Caco-2 (cell line): ENCODE data around the gene ZFHX3. TPM values are rescaled to one million over a fixed set of nuclear protein-coding genes. Genes with fewer than 3 reads are reported as not detected.

ENCODE experiments used
- BruUV-seq: library from RNA; stranded (reverse); fragments of 400-500 nt; replicated peaks from 2 replicates; lab custom pipeline; 2021; lab: Mats Ljungman, UMichigan
- CTCF ChIA-PET: fragments of 300-600 bp; sonication (Branson Sonifier 250); formaldehyde crosslinking; loops from one replicate; lab custom pipeline; 2022; ENCODE audit warnings: antibody characterized with exemption; lab: Charles Lee
- POLR2A ChIA-PET: fragments of 300-600 bp; sonication (Branson Sonifier 250); formaldehyde crosslinking; loops from one replicate; lab custom pipeline; 2022; ENCODE audit warnings: antibody characterized with exemption; lab: Charles Lee
- DNase-seq, 2 experiments: peaks; one replicate each; pipeline versions ENCODE4 v3.0.0 to v3.0.0-alpha.2; 2020 to 2022
- H3K27me3 ChIP-seq: replicated peaks from 2 replicates; pipeline ENCODE4 v1.6.0; 2011; ENCODE audit warnings: low read length; ENCODE audit not compliant: control insufficient read depth, insufficient read depth
- H3K36me3 ChIP-seq: 2 replicates; pipeline ENCODE4 v1.5.1; 2011; ENCODE audit warnings: low read length; ENCODE audit not compliant: control insufficient read depth, insufficient read depth
- H3K4me1 ChIP-seq: fragments of 250-450 bp; sonication (Bioruptor Pico); 2 replicates; pipeline ENCODE4 v1.5.1; 2020; ENCODE audit warnings: mild to moderate bottlenecking
- H3K4me3 ChIP-seq: 2 replicates; pipeline ENCODE4 v1.5.1; 2011; ENCODE audit warnings: low read depth, mild to moderate bottlenecking, control low read depth, low read length
- H3K9me3 ChIP-seq: fragments of 250-450 bp; sonication (Bioruptor Pico); 2 replicates; pipeline ENCODE4 v1.5.1; 2020; ENCODE audit warnings: mild to moderate bottlenecking, moderate library complexity
- H3K27ac Mint-ChIP-seq: one replicate; pipeline ENCODE4 v1.8.0; 2022; ENCODE audit warnings: mixed read lengths; ENCODE audit not compliant: unreplicated experiment
- H3K27me3 Mint-ChIP-seq: one replicate; pipeline ENCODE4 v1.8.0; 2022; ENCODE audit warnings: mixed read lengths; ENCODE audit not compliant: insufficient read depth, unreplicated experiment
- H3K36me3 Mint-ChIP-seq: one replicate; pipeline ENCODE4 v1.8.0; 2022; ENCODE audit warnings: mild to moderate bottlenecking, mixed read lengths; ENCODE audit not compliant: insufficient read depth, unreplicated experiment
- H3K4me1 Mint-ChIP-seq: one replicate; pipeline ENCODE4 v1.8.0; 2022; ENCODE audit warnings: low read depth, mixed read lengths; ENCODE audit not compliant: unreplicated experiment
- H3K4me3 Mint-ChIP-seq: one replicate; pipeline ENCODE4 v1.8.0; 2022; ENCODE audit warnings: mild to moderate bottlenecking, moderate library complexity, mixed read lengths; ENCODE audit not compliant: unreplicated experiment
- H3K9me3 Mint-ChIP-seq: one replicate; pipeline ENCODE4 v1.8.0; 2022; ENCODE audit warnings: mixed read lengths; ENCODE audit not compliant: unreplicated experiment
- CTCF ChIP-seq, 2 experiments: fragments of 200-600 bp in 1 of 2; IDR thresholded peaks; 1 replicate in 1 of 2; 2 replicates in 1 of 2; pipeline versions ENCODE4 v1.5.1 to v1.8.0; 2011 to 2022; ENCODE audit warnings: antibody characterized with exemption in 1 of 2, control low read depth in 1 of 2, inconsistent platforms in 1 of 2, low read depth in 1 of 2, low read length in 1 of 2, mild to moderate bottlenecking in 1 of 2, moderate library complexity in 1 of 2; ENCODE audit not compliant: insufficient read depth in 1 of 2, severe bottlenecking in 1 of 2, unreplicated experiment in 1 of 2
- intact Hi-C: fragments of 100-400 bp; cut with micrococcal nuclease; formaldehyde crosslinking; loops from one replicate; pipeline ENCODE4 v1.10.0; 2022; ENCODE audit not compliant: unreplicated experiment
- total RNA-seq: library from RNA; stranded (reverse); gene quantifications from 2 replicates; pipeline ENCODE4 v1.2.3, GENCODE V29; 2022

Gene ZFHX3
- total RNA-seq, 1 experiment from 2014 or later = 39.9 TPM

- TF ChIP-seq CTCF (IDR thresholded peaks at IDR 0.05; ENCODE audit: insufficient read depth in 1 of 2, low read depth in 1 of 2, low read length in 1 of 2, severe bottlenecking in 1 of 2, unreplicated experiment in 1 of 2) = no peak
- Mint-ChIP-seq H3K27ac (peak overlapping the region; percentile 17), H3K27me3 (no peaks in the 10 kb centered on the region), H3K4me3 (no peak overlapping the region), H3K4me1 (no peaks in the 10 kb centered on the region), H3K9me3 (no peaks in the 10 kb centered on the region), H3K36me3 (peaks cover 76% of the 10 kb centered on the region)
- DNase-seq = no peak
- intact Hi-C loops = no loop called here
- CTCF ChIA-PET = interaction anchor here (1.4 kb wide), 1 partner anchor 58 kb away, joined by 3 read pairs; no protein-coding TSS in a partner anchor
- Histone ChIP-seq H3K36me3 (peaks cover 4% of the 10 kb centered on the region), H3K4me3 (no peak overlapping the region), H3K27me3 (no peaks in the 10 kb centered on the region), H3K9me3 (no peaks in the 10 kb centered on the region), H3K4me1 (no peaks in the 10 kb centered on the region)
- BruUV-seq = no TSS peak
- POLR2A ChIA-PET = no interaction called here
These were observed 158.0 kb downstream of the ZFHX3 start for GRCh38 chr16:72889616-72890582.

DNA sequence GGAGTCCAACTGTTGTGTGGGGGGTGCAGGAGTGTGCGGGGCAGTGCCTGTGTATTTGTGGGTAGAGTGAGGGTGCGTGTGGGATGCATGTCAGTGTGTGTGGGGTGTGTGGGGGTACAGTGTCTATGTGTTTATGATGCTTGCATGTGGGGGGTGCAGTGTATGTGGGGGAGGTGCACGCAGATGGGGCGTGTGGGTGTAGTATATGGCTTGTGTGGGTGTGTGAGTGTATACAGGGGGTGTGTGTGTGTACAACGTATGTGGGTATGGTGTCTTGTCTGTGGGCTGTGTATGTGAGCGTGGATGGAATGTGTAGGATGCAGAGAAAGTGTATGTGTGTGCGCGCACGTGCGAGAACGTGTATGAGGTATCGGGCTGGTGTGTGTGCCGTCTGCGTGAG is 160.4 kb downstream of the ZFHX3 start:
- no peak for TF ChIP-seq CTCF (IDR thresholded peaks at IDR 0.05; ENCODE audit: insufficient read depth in 1 of 2, low read depth in 1 of 2, low read length in 1 of 2, severe bottlenecking in 1 of 2, unreplicated experiment in 1 of 2)
- no peak overlapping the region for H3K27ac Mint-ChIP-seq
- peaks cover 4% of the 10 kb centered on the region for H3K36me3 ChIP-seq
- no peaks in the 10 kb centered on the region for H3K9me3 ChIP-seq
- intact Hi-C loops = no loop called here
- H3K4me1 Mint-ChIP-seq = no peaks in the 10 kb centered on the region
- peaks cover 60% of the 10 kb centered on the region for H3K36me3 Mint-ChIP-seq
- CTCF ChIA-PET = no interaction called here
- POLR2A ChIA-PET = no interaction called here
- BruUV-seq = no TSS peak
- no peaks in the 10 kb centered on the region for H3K4me1 ChIP-seq
- no peaks in the 10 kb centered on the region for H3K27me3 Mint-ChIP-seq
- no peak overlapping the region for H3K4me3 ChIP-seq
- no peak for DNase-seq
- H3K9me3 Mint-ChIP-seq = no peaks in the 10 kb centered on the region
- no peak overlapping the region for H3K4me3 Mint-ChIP-seq
- no peaks in the 10 kb centered on the region for H3K27me3 ChIP-seq

- POLR2A ChIA-PET = no interaction called here
- H3K27me3 ChIP-seq = no peaks in the 10 kb centered on the region
- Mint-ChIP-seq H3K36me3 (peaks cover 51% of the 10 kb centered on the region), H3K4me3 (no peak overlapping the region), H3K4me1 (no peaks in the 10 kb centered on the region), H3K27me3 (no peaks in the 10 kb centered on the region), H3K9me3 (no peaks in the 10 kb centered on the region), H3K27ac (peak overlapping the region; percentile 31)
- no peaks in the 10 kb centered on the region for H3K9me3 ChIP-seq
- CTCF ChIA-PET = no interaction called here
- peaks cover 3% of the 10 kb centered on the region; the same call in 1 of the 2 replicates for H3K36me3 ChIP-seq
- no peak for TF ChIP-seq CTCF (IDR thresholded peaks at IDR 0.05; ENCODE audit: insufficient read depth in 1 of 2, low read depth in 1 of 2, low read length in 1 of 2, severe bottlenecking in 1 of 2, unreplicated experiment in 1 of 2)
- intact Hi-C loops = no loop called here
- DNase-seq = no peak
- H3K4me1 ChIP-seq = no peaks in the 10 kb centered on the region
- no TSS peak for BruUV-seq
- no peak overlapping the region for H3K4me3 ChIP-seq
These were observed 161.5 kb downstream of the ZFHX3 start for GRCh38 chr16:72886346-72886974.
